Islet precursor cell (in vitro differentiated cells): Measurements from ENCODE around the gene DENND5A.
"Not testable (repeated sequence)": the region's sequence is repeated elsewhere in the genome, so short reads cannot be mapped to it uniquely, and the experiment has no call there.

ENCODE experiments used
- DNase-seq: peaks from one replicate; pipeline ENCODE4 v3.0.0-alpha.2; 2018

The DENND5A gene

DNA sequence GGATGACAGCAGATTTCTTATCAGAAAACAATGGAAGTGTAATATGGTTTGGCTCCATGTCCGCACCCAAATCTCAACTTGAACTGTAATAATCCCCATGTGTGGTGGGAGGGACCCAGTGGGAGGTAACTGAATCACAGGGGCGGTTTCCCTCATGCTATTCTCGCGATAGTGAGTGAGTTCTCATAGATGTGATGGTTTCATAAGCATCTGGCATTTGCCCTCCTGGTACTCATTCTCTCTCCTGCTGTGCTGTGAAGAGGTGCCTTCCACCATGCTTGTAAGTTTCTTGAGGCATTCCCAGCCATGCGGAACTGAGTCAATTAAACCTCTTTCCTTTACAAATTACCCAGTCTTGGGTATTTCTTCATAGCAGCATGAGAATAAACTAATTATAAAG lies 92.8 kb downstream of the DENND5A start:
- no peak for DNase-seq

DNA sequence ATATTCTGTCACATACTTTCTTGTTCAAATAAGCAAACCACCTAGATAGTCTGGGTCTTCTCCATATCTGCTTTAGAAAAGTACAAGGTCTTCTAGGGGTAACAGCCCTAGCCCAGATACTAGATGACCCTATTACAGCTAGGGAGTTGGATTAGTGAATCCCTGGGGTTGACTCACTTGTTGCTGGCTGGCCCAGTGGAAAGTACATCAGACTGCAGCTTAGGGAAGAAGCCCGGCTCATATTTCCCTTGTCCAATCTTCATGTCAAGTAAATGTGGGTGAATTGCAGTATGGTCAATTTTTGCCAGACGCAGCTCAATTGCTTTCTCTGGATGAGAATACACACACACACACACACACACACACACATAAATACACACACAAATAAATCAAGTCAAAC lies 94.7 kb downstream of the DENND5A start:
- no peak for DNase-seq

DNA sequence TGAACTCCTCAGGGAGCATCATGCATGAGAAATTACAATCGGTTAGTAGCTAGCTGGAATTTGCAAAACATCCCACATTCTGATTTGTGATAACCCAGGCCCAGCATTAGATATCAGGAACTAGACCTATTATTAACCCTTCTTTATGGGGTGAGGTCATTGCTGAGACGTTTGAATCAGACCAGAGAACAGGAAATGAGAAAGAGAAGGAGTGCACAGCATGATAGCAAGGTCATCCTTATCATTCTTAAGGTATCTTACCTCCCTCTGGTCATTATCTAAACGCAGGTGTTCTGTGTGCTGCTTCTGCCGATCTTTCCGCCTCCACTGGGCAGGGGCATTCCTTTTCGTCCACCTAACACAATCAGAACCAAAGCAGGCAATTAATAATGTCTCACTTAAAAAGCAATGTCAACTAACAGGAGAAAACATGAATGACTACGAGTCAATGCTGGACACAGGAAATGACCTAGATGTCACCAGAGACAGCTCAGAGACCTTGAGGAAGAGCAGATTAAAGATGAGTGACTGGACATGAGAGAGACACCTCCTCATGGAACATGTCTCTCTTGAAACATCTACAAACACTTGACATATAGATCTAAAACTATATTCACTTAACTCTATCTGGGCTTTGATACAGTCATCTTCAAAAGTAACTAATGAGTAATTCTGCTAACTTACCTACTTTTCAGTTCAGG lies 95.4 kb downstream of the DENND5A start:
- DNase-seq, result no peak

DNA sequence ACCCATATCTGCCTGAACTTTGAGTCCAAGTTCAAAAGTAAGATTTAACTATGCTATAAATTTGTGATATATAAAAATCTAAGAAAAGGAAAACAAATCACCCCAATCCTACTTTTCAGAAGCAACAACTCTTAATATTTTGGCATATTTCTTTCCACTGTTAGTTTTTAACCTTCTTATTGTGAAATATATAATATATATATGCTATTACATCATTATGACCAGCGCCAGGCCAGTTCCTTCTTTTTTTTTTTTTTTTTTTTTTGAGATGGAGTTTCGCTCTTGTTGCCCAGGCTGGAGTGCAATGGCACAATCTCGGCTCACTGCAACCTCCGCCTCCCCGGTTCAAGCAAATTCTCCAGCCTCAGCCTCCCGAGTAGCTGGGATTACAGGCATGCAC lies 103.2 kb downstream of the DENND5A start:
- DNase-seq, result not testable (repeated sequence)

DNA sequence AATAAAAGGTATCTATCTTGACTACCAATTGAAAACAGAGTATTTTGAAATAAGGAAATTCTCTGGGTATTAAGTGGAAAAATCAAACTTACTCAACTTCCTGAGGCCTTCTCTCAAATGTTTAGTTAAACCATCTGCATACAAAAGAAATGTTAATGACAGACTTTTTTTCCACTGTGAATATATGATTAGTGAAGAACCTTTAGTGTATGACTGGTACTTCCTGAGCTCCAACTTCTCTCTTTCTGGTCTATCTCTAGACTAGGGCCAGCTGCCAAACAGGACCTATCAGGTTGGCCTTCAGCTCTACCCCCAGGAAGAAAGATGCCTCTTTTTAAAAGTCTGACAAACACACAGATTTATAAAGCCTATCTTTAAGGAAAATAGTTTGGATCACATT lies 105.0 kb downstream of the DENND5A start:
- no peak for DNase-seq

DNA sequence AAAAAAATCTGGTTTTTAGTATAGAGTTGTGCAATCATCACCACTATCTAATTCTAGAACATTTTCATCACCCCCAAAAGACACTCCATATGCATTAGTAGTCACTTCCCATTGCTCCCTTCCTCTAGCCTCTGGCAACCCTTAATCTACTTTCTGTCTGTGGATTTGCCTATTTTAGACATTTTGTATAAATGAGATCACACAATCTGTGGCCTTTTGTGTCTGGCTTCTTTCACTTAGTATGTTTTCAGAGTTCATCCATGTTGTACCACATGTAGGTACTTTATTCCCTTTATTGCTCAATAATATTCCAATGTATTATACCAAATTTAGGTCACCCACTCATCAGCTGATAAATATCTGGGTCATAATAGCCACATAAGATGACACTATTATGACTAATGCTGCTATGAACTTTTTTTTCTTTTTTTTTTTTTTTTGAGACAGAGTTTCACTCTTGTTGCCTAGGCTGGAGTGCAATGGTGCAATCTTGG lies 106.2 kb downstream of the DENND5A start:
- no peak for DNase-seq

DNA sequence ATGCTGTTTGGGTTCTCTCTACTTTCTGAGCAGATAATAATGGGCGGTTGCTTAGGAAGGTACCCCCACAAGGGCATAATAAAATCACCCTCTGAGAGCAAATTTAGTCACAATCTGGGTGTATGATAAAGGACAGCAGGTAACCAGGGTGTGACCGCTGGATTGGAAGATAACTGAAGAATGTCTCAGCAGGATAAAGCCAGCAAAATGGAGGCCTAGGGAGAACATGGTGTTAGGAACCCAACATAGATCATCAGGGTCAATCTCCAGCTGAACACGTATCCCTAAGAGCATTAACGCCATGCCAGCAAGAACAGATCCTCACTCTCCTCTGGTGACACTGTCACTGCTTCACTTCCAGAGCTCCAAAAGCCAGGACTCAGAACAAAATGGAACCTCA lies 109.2 kb downstream of the DENND5A start:
- DNase-seq, result no peak

DNA sequence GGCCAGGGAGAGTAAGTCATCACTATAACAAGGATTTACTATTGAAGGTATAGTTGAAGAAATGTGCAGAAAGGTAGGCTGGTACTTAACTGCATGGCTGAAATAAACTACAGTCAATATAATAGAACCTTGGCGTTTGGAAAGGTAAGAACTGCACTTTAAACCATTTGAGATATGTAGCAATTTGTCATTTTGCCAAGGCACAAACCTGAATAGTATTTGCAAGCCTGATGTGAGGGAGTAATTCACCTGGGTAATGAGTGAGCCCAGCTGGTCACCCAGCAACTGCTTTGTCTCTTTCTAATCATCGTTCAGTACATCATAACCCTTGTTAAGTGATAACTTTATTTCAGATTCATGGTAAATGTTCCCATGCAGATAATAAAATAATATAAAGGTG lies 111.5 kb downstream of the DENND5A start:
- DNase-seq, result no peak

DNA sequence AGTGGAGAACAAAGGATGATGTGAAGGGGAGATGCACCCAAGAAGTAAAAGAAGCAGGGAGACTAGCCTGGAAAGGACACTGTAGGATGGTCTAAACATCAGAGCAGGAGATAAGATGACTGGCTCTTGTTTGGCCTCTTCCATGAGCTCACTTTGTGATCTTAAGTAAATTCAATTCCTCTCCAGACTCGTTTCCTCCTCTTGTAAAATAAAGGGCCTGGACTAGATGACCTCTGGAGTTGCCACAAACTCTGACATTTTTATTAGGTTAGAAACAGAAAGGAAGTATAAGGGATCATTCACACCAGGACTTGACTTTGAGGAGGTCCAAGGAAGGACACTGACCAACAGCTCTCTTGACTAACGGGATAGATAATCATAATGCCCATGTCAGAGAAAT lies 113.5 kb downstream of the DENND5A start:
- DNase-seq, result no peak

DNA sequence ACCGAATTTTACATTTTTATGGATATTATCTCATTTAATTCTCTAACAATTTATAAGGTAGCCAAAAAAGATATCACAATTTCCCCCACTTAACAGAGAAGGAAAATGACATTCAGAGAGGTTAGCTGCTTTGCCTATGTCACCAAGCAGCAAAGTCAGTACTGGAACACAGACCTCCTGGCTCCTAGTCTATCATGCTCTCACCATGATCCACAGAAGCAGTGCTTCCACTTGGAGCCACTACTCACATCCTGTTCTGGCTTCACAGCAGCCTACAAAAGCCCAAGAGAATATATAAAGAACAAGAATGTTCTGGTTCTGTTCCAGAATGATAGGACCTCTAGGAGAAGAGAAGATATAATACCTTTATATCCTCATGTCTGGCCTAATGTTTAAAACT lies 114.2 kb downstream of the DENND5A start:
- DNase-seq, result no peak

DNA sequence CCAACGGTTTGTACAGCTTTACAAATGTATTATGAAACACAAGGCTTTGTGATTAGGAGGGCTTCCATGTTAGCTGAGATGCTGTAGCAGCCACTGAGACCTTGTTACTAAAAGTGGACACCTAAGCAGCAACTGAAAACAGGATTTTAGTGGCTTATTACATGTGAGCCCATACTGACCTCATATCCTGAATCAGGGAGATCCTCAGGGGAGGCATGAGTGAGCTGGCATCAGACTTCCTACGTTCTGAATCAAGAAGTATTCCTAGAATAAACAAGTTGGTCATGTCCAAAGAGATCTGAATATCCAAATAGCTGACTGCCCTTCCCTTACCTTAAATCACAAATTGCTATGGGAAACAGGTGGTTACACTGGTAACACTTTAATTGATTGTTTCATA lies 114.6 kb downstream of the DENND5A start:
- no peak for DNase-seq

DNA sequence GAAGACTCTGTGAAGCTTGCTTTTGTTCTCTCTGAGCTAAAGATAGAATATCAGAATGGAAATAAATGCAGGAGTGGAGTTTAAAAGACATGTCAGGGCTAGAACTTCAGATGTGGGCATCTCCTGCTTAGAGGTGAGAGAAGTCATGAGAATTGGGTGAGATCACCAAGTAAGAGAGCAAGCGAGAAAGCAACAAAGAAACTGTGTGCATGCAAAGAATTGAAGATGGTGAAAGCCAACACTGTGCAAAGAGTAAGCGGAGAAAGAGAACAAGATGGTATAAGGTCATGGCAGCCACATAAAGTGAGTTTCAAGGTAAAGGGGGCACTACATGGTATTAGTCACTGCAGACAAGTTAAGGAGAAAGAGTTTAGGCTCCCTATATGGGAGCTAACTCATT lies 116.4 kb downstream of the DENND5A start:
- DNase-seq, result no peak

DNA sequence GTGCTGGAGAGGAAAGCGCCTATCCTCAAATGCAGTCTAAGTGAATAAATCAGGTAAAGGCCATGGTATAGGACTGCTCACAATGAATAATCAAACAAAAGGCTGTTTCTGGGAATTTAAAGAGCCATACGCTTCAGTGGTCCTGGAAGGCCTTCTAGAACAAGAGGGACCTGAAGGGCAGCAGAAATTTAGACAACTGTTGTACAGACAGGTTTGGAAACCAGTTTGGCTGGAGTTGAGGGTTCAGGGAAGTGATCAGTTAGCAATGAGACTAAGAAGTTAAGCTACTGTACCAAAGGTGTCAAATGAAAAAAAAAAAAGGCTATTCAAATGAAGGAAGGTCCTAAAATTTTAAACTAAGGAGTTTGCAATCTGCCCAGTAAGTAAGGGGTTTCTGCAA lies 117.1 kb downstream of the DENND5A start:
- DNase-seq, result no peak

DNA sequence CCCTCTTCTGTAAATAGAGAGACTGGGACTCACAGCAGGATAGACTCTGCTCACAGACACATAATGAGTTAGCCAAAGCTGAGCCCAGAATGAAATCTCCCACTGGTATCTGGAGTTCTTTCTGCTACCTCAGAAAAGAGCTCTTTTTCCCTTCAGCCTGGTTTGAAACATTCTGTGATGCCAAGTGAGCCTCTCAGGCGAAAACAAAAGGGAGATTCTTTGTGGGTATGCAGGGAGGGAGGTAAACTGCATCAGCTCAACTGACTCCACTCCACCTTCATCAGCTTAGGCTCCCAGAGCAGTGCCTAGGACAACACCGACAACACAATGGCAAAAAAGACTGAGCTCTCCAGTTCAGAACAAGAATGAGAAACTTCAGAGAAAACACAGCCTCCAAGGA lies 118.7 kb downstream of the DENND5A start:
- DNase-seq, result no peak

DNA sequence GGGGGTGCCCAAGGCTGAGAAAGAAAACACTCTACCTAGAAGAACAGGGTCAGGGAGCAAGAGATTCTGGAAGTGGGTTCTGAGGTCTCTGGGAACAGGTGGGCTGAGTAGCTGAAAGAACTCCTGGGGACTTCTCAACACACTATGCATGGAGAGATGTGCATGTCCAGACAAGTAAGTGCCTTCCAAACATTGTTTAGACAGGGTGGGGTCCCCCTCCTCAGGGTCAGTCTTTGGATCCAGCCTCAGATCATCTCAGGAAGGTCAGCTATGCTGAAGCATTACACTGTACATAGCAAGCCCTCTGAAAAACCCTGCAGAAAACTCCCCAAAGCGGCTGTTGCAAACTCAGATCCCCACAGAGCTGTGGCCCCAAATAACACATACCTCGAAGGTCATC lies 119.9 kb downstream of the DENND5A start:
- no peak for DNase-seq

DNA sequence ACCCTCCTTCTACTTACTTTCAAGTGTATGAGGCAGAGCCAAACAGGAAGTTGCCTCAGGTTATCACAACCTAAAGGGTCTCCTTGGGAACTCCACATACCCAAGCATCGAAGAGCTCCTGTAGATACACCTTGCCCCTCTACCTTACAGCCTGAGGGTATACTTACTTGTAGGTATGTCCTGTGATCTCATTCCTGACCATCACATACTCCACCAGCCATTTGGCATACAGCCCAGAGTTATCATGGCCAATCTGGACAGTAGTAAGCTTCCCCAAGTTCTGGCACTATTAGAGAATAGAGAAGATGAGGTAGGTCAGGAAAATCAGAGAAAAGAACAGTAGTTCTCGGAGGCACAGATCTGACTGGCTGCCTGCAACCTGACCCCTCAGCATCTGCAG lies 120.3 kb downstream of the DENND5A start:
- DNase-seq, result no peak

DNA sequence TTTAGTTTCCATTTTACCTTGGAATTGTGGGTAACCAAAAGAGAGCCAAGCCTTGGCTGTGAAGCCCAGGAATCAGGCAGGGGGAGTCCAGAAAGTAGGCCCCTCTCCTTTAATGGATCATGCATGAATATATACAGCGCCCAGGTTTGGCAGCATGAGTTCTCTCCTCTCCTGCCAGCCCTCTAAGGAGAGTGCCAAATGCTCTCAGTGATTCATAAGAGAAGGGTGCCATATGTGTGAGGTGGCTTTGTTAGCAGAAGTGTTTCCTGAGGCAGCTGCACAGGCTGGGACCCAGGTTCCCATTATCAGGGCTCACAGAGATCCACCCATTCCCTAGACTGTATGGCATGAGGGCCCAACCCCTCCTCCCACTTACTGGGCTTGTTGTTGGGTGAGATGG lies 121.4 kb downstream of the DENND5A start:
- DNase-seq, result no peak

DNA sequence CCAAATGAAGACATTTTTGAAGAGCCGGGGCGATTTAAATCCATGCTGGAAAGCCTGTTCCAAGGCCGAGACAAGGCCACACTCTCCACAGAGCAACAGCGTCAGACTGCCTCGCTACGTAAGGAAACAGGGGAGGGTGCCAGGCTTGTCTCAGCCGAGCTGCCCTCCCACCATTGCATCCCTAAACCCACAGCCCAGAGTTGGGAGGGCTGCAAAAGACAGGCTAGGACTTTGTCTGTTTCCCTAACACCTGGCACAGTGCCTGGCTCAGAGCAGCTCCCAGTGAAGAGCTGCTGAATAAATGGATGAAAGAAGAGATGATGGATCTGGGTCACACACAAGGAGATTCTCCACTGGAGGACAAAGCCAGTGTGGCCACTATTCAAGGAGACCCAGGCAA lies 122.4 kb downstream of the DENND5A start:
- DNase-seq, result no peak

DNA sequence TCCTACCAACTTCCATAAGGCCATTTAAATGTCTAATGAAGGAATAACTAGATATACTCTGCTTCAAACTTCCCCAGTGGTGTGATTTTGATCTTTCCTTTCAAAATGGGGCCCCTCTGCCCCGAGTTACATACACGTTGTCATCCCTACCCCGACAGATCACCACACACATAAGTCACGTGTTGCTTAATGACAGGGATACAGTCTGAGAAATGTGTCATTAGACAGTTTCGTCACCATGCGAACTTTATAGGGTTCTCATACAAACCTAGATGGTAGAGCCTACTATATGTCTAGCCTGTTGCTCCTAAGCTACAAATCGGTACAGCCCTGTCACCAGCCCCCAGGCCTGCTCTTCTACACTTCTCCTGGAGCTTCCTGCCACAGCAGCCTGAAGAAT lies 124.0 kb downstream of the DENND5A start:
- no peak for DNase-seq

DNA sequence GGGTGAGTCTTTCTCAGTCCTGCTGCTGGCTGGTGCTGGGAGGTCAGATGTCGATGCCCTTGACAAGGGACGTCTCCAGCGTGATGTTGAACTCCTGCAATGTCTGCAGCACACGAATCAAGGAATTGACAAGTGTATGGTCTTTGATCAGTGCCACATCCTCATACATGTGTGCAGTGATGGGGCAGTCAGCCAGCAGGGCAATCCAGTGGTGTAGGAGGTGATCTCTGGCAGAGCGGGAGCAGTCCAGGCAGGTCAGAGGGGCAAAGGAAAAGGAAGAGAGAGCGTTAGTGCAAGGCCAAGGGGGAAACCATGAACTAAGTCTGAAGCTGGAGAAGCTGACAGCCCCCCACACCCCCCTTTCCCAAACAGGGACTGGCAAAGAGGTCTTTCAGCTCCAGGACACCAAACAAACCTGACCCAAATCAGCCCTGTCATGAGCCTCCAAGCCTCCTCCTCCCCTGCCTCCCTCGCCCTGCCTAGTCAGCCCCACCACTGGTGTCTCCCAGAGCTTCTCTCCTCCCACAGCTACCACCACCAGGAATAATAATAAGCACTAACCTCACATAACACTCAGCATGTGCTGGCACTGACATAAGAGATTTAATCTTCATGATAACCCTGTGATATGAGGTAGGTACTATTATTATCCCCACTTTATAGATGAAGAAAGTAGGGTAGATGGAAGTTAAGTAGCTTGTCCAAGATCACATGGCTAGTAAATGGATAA lies 125.4 kb downstream of the DENND5A start:
- no peak for DNase-seq

DNA sequence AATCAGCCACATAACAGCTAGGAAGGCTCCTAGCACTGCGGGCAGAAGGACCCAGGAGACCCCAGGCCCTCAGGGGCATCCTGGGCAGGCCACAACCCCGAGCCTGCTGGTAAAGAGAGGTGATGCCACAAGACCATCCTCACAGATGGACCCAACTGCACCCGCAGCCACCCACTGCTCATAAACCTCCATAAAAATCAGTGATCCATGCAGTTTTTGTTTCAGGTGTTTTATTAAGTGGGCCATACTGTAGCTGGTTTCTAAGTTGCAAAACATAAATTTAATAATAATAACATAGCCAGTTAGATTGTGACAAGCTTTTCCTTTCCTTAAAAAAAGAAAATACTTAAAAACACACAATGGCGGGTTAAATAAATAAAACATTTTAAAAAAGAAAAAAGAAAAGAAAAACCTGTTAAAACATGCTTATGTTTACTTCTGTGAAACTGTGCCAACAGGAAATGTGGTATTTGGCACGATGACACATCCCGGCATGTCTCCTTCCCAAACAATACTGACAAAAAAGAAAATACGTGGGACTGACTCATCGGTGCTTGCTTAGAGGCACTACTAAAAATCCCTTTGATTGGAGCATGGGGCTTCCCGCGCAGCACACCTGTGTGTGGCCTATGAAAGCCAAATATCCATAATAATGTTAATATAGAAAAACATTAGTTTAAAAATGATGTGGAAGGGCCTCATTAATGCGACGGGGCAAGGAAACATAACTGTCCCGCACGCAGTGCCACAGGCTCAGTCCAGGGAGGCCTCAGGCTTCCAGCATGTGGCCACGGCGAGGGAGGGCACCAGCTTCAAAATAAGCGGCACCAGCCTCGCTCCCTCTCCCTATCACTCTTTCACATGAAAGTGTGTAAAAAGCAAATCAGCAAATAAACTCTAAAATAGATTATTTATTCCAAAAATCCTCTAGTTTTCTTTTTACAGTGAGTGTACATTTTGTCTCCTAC lies 126.3 kb downstream of the DENND5A start:
- no peak for DNase-seq

DNA sequence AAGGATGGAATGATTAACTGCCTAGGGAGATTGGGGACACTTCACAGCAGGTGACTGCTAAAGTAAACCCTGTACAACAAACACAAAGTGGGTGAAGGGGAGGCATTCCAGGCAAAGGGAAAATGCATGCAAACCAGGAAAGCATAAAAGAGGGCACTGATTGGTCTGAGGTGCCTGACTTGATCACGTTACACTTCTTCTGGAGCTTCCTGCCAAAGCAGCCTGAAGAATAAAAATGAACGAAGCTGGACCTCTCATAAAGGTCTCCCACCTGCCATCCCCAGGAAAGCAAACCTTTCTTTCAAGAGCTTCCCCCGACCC lies 127.1 kb downstream of the DENND5A start:
- no peak for DNase-seq

DNA sequence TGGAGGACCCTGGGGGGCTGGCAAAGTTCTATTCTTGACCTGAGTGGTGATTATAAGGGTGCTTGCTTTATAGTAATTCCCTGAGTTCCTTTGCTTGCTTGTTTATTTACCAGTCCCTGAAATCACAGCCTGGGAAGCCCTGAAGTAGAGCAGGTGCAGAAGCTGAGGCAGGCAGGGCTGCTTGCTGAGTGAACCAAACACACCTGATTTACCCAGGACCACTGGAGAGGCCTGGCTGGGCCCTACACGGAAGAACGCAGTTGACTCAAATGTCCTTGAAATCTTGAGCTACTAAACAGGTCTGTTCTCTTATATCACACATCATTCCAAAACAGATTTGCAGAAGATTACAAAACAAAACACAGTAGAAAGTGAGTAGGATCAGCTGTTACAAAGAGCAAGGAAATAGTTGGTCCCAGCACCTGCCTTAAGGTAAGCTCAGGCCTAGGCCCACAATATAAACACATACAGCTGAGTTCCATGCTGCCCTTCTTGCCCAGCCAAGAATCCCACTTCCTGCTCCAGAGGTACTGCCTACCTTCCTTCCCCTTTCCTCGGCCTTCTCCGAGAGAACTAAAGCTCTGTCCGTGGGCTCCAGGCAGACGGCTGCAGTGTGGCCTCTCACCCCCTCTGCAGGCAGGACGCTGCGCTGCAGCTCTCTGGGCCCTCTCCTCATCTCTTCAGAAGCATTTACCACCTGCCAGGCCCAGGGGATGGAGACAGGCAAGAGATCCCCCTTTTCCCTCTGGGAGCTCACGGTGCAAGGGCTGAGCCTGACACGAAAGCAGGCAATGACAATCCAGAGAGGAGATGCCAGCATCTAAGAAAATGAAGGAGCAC lies 127.6 kb downstream of the DENND5A start:
- peak; percentile 91 for DNase-seq
